Transverse colon (tissue), 4 donors: ENCODE data around the gene ZXDC. TPM values are rescaled to one million over a fixed set of nuclear protein-coding genes. Genes with fewer than 3 reads are reported as not detected.

Source experiments
- DNase-seq: peaks from one replicate; pipeline ENCODE4 v3.0.0-alpha.2; 2019
- H3K27ac ChIP-seq, 4 donors: fragments of 200-600 bp; sonication (generic); 2 replicates each; pipeline ENCODE4 v1.5.1; 2016 to 2018; ENCODE audit warnings: inconsistent platforms in 4 of 4
- H3K27me3 ChIP-seq: fragments of 200-600 bp; sonication (generic); 2 replicates; pipeline ENCODE4 v1.5.1; 2017; ENCODE audit warnings: inconsistent platforms
- H3K36me3 ChIP-seq, 4 donors: fragments of 200-600 bp; sonication (generic); 2 replicates each; pipeline ENCODE4 v1.5.1; 2017 to 2019; ENCODE audit warnings: inconsistent platforms in 4 of 4
- H3K4me1 ChIP-seq, 4 donors: fragments of 200-600 bp; sonication (generic); 2 replicates each; pipeline ENCODE4 v1.5.1; 2017 to 2020; ENCODE audit warnings: inconsistent platforms in 4 of 4
- H3K4me3 ChIP-seq, 4 donors: fragments of 200-600 bp; sonication (generic); 1 replicate in 1 of 4; 2 replicates in 3 of 4; pipeline versions ENCODE4 v1.5.1 to v1.6.1; 2017 to 2019; ENCODE audit warnings: inconsistent platforms in 4 of 4
- H3K9me3 ChIP-seq, 2 donors: fragments of 200-600 bp; sonication (generic); 2 replicates each; pipeline ENCODE4 v1.5.1; 2017 to 2019; ENCODE audit warnings: inconsistent platforms in 2 of 2
- EP300 ChIP-seq: sonication (generic); formaldehyde crosslinking; IDR thresholded peaks from one replicate; pipeline ENCODE4 v1.6.1; 2017; ENCODE audit warnings: antibody characterized with exemption, low read depth
- POLR2A ChIP-seq: fragments of 450-650 bp; IDR thresholded peaks from one replicate; pipeline ENCODE4 v1.6.1; 2016; ENCODE audit warnings: antibody characterized with exemption, mild to moderate bottlenecking, moderate library complexity
- POLR2AphosphoS5 ChIP-seq, 3 donors: sonication (generic); formaldehyde crosslinking; IDR thresholded peaks; one replicate each; pipeline ENCODE4 v1.6.1; 2016; ENCODE audit warnings: antibody characterized with exemption in 3 of 3
- WGBS, 2 donors: methylation state at CpG; one replicate each; pipeline ENCODE4 v1.1.5; 2018; ENCODE audit warnings: low coverage in 1 of 2; 5-methylcytosine and 5-hydroxymethylcytosine counted together
- in situ Hi-C, 4 donors: fragments of 200-750 bp; cut with MboI; loops; one replicate each; pipeline versions ENCODE4 v1.15.0 to v1.15.1; 2017; ENCODE audit warnings: low sequenced_read_pairs in 3 of 4, low pct_ligation_motif_present in 1 of 4, low pct_unique_long_range_greater_than_20kb in 1 of 4
- intact Hi-C: fragments of 100-400 bp; cut with DNase I; formaldehyde crosslinking; loops from one replicate; pipeline ENCODE4 v1.15.1; 2023; ENCODE audit warnings: low total_unique reads
- total RNA-seq, 4 donors: library from RNA; depleted of rRNA; stranded (reverse); fragments of >200 nt; gene quantifications; one replicate each; pipeline ENCODE4 v1.1.0, GENCODE V29; 2016
- TF ChIP-seq, protein P1 (sequence below), 5 experiments: fragments of 200-600 bp in 3 of 5; fragments of 450-650 bp in 2 of 5; sonication (generic) in 3 of 5; IDR thresholded peaks; 1 replicate in 2 of 5; 2 replicates in 3 of 5; pipeline ENCODE4 v1.5.1; 2016 to 2017; ENCODE audit warnings: antibody characterized with exemption in 5 of 5, inconsistent platforms in 3 of 5, mild to moderate bottlenecking in 2 of 5, moderate library complexity in 1 of 5

ZXDC gene
- total RNA-seq, 4 donors from 2014 or later = 44.6 to 81.2 (median 46.4) TPM

DNA sequence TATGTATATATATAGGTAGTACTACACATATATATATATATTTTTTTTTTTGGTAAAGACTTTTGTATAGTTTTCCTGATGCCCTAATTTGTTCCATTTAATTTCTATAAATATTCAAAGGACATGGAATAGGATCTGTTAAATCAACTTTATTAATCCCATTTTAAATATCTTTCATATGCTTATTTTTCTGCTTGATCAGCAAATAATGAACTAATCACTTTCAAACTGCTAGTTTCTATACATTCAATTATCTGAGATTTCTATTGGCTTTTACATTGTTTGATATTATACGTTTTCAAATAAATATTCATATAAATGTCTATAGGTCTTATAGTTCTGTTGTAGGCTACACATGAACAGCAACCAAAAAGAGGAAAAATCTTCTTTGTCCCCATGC is 21.7 kb downstream of the ZXDC start:
- TF ChIP-seq EP300 (no peak), POLR2AphosphoS5 (IDR thresholded peaks at IDR 0.05) (no peak), POLR2A (no peak)
- TF ChIP-seq, protein P1, sequence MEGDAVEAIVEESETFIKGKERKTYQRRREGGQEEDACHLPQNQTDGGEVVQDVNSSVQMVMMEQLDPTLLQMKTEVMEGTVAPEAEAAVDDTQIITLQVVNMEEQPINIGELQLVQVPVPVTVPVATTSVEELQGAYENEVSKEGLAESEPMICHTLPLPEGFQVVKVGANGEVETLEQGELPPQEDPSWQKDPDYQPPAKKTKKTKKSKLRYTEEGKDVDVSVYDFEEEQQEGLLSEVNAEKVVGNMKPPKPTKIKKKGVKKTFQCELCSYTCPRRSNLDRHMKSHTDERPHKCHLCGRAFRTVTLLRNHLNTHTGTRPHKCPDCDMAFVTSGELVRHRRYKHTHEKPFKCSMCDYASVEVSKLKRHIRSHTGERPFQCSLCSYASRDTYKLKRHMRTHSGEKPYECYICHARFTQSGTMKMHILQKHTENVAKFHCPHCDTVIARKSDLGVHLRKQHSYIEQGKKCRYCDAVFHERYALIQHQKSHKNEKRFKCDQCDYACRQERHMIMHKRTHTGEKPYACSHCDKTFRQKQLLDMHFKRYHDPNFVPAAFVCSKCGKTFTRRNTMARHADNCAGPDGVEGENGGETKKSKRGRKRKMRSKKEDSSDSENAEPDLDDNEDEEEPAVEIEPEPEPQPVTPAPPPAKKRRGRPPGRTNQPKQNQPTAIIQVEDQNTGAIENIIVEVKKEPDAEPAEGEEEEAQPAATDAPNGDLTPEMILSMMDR (IDR thresholded peaks at IDR 0.05) = no peak
- H3K9me3 ChIP-seq = no peaks in the 10 kb centered on the region
- no peaks in the 10 kb centered on the region for H3K4me1 ChIP-seq
- peaks cover 0 to 31% (median 13%) of the 10 kb centered on the region in 4 donors for H3K36me3 ChIP-seq
- H3K4me3 ChIP-seq = no peak overlapping the region
- no peak for DNase-seq
- no peaks in the 10 kb centered on the region for H3K27me3 ChIP-seq
- intact Hi-C loops (no loop called here), in situ Hi-C loops (no loop called here)
- 69 to 79% methylated on average over 1 of the region's 1 CpG for WGBS, 2 donors
- no peak overlapping the region for H3K27ac ChIP-seq

DNA sequence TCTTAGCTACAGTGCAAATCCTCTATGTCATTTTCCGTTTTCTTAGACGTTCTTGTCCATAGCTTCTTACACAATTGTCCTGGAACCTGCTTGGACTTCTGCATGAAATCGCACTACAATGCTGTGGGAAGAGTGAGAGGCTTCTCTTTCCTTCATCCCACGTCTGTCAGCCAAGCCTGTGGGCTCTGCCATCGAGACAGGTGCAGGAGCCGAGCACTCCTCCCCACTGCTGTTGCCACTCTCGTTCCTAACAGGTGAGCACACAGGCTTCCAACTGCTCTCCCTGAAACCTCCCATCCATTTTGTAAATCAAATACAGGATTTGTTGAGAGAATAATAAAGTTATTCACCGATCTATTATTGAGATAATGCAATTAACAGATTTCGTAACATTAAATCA is 23.5 kb downstream of the ZXDC start:
- Histone ChIP-seq H3K36me3 (peaks cover 0 to 34% (median 7%) of the 10 kb centered on the region in 4 donors), H3K27me3 (no peaks in the 10 kb centered on the region), H3K4me3 (no peak overlapping the region), H3K9me3 (no peaks in the 10 kb centered on the region), H3K27ac (no peak overlapping the region), H3K4me1 (no peaks in the 10 kb centered on the region)
- in situ Hi-C loops (no loop called here), intact Hi-C loops (no loop called here)
- no peak for TF ChIP-seq POLR2A
- no peak for TF ChIP-seq POLR2AphosphoS5 (IDR thresholded peaks at IDR 0.05)
- TF ChIP-seq, protein P1 (IDR thresholded peaks at IDR 0.05) = no peak
- TF ChIP-seq EP300 = no peak
- 90 to 91% methylated on average over 7 to 9 of the region's 9 CpGs for WGBS, 2 donors
- no peak for DNase-seq

DNA sequence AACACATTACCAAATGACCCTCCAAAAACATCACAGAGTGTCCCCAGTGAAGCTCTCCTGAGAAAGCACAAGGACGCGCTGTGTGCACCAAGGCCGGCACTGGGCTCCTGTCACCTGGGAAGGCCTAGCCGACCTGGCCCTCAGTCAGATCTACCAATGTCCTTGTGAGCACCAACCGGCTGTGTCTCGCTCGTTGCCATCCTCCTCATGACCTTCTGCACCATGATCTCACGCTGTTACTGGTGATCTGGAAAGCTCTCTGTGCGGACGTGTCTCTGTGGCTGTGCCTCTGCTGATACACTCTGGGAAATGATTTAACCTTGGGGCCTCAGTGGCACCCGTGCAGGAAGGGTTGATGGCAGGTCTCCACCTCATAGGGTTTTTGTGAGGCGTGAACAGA is 24.2 kb downstream of the ZXDC start:
- intact Hi-C loops = no loop called here
- TF ChIP-seq POLR2AphosphoS5 (IDR thresholded peaks at IDR 0.05) (no peak), POLR2A (no peak), EP300 (no peak)
- TF ChIP-seq, protein P1 (IDR thresholded peaks at IDR 0.05) = no peak
- H3K9me3 ChIP-seq = no peaks in the 10 kb centered on the region
- 70 to 96% methylated on average over 2 to 12 of the region's 12 CpGs for WGBS, 2 donors
- DNase-seq = no peak
- H3K27ac ChIP-seq = no peak overlapping the region
- peaks cover 0 to 34% (median 6%) of the 10 kb centered on the region in 4 donors for H3K36me3 ChIP-seq
- H3K4me3 ChIP-seq = no peak overlapping the region
- no peaks in the 10 kb centered on the region for H3K27me3 ChIP-seq
- in situ Hi-C loops = no loop called here
- H3K4me1 ChIP-seq = no peaks in the 10 kb centered on the region

DNA sequence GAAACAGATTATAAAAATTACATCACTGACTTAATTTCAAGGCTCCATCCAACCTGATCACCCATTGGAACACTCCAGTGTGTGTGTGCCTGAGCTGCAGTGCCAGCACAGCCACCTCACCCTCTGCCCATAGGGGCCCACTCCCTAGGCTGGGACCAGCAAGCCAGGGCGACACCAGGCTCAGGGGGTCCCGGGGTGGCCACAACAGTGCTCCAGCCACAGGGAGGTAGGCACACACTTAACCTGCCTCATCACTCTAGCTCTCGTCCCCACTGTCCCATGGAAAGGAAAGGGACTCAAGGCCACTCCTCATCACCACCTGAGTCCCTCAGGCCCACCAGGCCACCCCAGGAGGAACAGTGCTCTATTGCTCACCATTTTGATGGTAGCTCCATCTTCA is 24.9 kb downstream of the ZXDC start:
- Histone ChIP-seq H3K4me3 (no peak overlapping the region), H3K36me3 (peaks cover 0 to 34% (median 6%) of the 10 kb centered on the region in 4 donors), H3K4me1 (no peaks in the 10 kb centered on the region), H3K27ac (no peak overlapping the region), H3K9me3 (no peaks in the 10 kb centered on the region), H3K27me3 (no peaks in the 10 kb centered on the region)
- in situ Hi-C loops (no loop called here), intact Hi-C loops (no loop called here)
- DNase-seq = no peak
- WGBS, 2 donors = 96% methylated on average over 3 of the region's 3 CpGs; no CpG with 5 or more reads in 1 of the 2 donors
- TF ChIP-seq, protein P1 (IDR thresholded peaks at IDR 0.05) = no peak
- TF ChIP-seq EP300 = no peak
- TF ChIP-seq POLR2A = no peak
- no peak for TF ChIP-seq POLR2AphosphoS5 (IDR thresholded peaks at IDR 0.05)
